ENCODE data around the gene CLCN6. TPM values are rescaled to one million over a fixed set of nuclear protein-coding genes. Genes with fewer than 3 reads are reported as not detected.

The CLCN6 gene
- total RNA-seq, 4 donors from 2014 or later: 4.2 to 13.5 (median 9.9) TPM

DNA sequence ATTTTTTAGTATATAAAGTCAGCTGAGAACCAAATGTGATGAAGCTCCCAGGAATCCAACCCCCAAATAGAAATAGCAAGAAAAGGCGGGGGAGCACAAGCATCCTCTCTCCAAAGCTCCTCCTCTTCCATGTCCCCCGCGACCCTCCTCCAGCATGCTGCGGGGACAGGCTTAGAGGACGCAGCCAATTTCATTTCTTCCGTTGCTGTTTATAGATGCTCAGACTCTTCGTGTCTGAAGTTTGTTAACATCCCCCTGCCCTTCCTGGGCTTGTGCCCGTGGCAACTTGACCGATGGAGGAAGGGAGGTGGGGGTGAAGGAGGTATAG lies 42.3 kb downstream of the CLCN6 start:
- no peak overlapping the region for H3K27ac ChIP-seq
- DNase-seq: no peak
- H3K36me3 ChIP-seq: peaks cover 0 to 42% (median 0%) of the 10 kb centered on the region in 3 donors
- intact Hi-C loops (cut with DNase I): loop anchor here (10.0 kb wide), 1 partner anchor 46 kb away; no protein-coding TSS in a partner anchor
- H3K9me3 ChIP-seq: no peaks in the 10 kb centered on the region
- H3K4me1 ChIP-seq: no peaks in the 10 kb centered on the region
- WGBS, 2 donors: 59 to 64% methylated on average over 5 to 7 of the region's 9 CpGs
- peaks cover 0 to 17% (median 0%) of the 10 kb centered on the region in 4 donors for H3K27me3 ChIP-seq
- no peak overlapping the region for H3K4me3 ChIP-seq
- TF ChIP-seq POLR2A (IDR thresholded peaks at IDR 0.05) (no peak), CTCF (IDR thresholded peaks at IDR 0.05) (no peak)

GRCh38 chr1:11850156-11850555 lies 44.2 kb downstream of the CLCN6 start:
- WGBS, 2 donors: 45 to 54% methylated on average over 4 to 11 of the region's 11 CpGs
- intact Hi-C loops (cut with DNase I): no loop called here
- no peak for DNase-seq

GRCh38 chr1:11851180-11851579 lies 45.2 kb downstream of the CLCN6 start:
- no peaks in the 10 kb centered on the region for H3K9me3 ChIP-seq
- no peak overlapping the region for H3K27ac ChIP-seq
- H3K27me3 ChIP-seq: peaks cover 0 to 41% (median 0%) of the 10 kb centered on the region in 4 donors
- no peak overlapping the region for H3K4me3 ChIP-seq
- H3K4me1 ChIP-seq: no peaks in the 10 kb centered on the region
- peaks cover 0 to 17% (median 0%) of the 10 kb centered on the region in 3 donors for H3K36me3 ChIP-seq
- intact Hi-C loops (cut with DNase I): no loop called here
- no peak for DNase-seq
- TF ChIP-seq CTCF (IDR thresholded peaks at IDR 0.05): no peak
- TF ChIP-seq POLR2A (IDR thresholded peaks at IDR 0.05): no peak
- WGBS, 2 donors: 34 to 69% methylated on average over 4 to 5 of the region's 7 CpGs

More at GRCh38 chr1:11850156-11850555, 44.2 kb downstream of the CLCN6 start:
- TF ChIP-seq CTCF (IDR thresholded peaks at IDR 0.05) (no peak), POLR2A (IDR thresholded peaks at IDR 0.05) (no peak)
- no peak overlapping the region for H3K4me3 ChIP-seq
- no peak overlapping the region for H3K27ac ChIP-seq
- peaks cover 0 to 31% (median 0%) of the 10 kb centered on the region in 4 donors for H3K27me3 ChIP-seq
- H3K9me3 ChIP-seq: no peaks in the 10 kb centered on the region
- H3K36me3 ChIP-seq: peaks cover 0 to 25% (median 0%) of the 10 kb centered on the region in 3 donors
- H3K4me1 ChIP-seq: no peaks in the 10 kb centered on the region

GRCh38 chr1:11854519-11854918 lies 48.5 kb downstream of the CLCN6 start:
- WGBS, 2 donors: 34 to 49% methylated on average over 4 to 8 of the region's 8 CpGs
- TF ChIP-seq POLR2A (IDR thresholded peaks at IDR 0.05) (no peak), CTCF (IDR thresholded peaks at IDR 0.05) (no peak)
- Histone ChIP-seq H3K9me3 (no peaks in the 10 kb centered on the region), H3K36me3 (no peaks in the 10 kb centered on the region), H3K4me3 (no peak overlapping the region), H3K27me3 (peaks cover 0 to 75% (median 9%) of the 10 kb centered on the region in 4 donors), H3K4me1 (peaks cover 0 to 9% (median 0%) of the 10 kb centered on the region in 3 donors), H3K27ac (no peak overlapping the region)
- no peak for DNase-seq
- intact Hi-C loops (cut with DNase I): no loop called here

- H3K27ac ChIP-seq: no peak overlapping the region
- H3K4me1 ChIP-seq: peaks cover 0 to 9% (median 0%) of the 10 kb centered on the region in 3 donors
- no peaks in the 10 kb centered on the region for H3K9me3 ChIP-seq
- peaks cover 0 to 83% (median 12%) of the 10 kb centered on the region in 4 donors for H3K27me3 ChIP-seq
- no peak for DNase-seq
- no peak for TF ChIP-seq CTCF (IDR thresholded peaks at IDR 0.05)
- TF ChIP-seq POLR2A (IDR thresholded peaks at IDR 0.05): no peak
- 34 to 42% methylated on average over 8 of the region's 8 CpGs for WGBS, 2 donors
- intact Hi-C loops (cut with DNase I): no loop called here
- H3K36me3 ChIP-seq: no peaks in the 10 kb centered on the region
- H3K4me3 ChIP-seq: no peak overlapping the region
Measured at GRCh38 chr1:11855430-11855829, 49.4 kb downstream of the CLCN6 start.
